ENCODE data around the gene NUTF2.

GRCh38 chr16:67909056-67909742 is 62.5 kb downstream of the NUTF2 start:
- no peak for TF ChIP-seq POLR2A (IDR thresholded peaks at IDR 0.05)
- no peak for TF ChIP-seq EP300 (IDR thresholded peaks at IDR 0.05)
